ENCODE measurements around the gene LEO1.

The LEO1 gene

DNA sequence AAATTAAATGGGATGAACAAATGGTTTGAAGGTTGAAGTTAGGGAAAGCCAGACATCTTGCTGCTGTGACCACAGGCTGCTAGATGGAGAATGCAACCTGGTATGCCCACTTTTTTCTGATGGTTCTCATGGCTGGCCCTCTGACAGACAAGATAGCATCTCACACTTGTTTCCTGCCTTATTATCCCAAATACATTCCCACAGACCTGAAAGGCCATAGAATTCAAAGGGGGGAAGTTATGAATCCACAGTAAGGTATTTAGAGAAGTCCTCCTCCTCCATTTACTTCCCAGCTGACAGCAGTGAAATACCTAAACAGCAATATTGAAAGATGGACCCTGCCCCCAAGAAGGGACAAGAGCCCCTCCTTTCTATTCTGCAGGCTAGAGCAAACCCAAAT lies 32.4 kb downstream of the LEO1 start:
- ChIA-PET CTCF (interaction anchor here (1.2 kb wide), 1 partner anchor 22 kb away, joined by 4 read pairs; no protein-coding TSS in a partner anchor), POLR2A (no interaction called here)
- DNase-seq (ENCODE audit: low read depth, low spot score): no peak
- H3K4me3 ChIP-seq (ENCODE audit: low read depth, low read length): no peak overlapping the region
- no peak for TF ChIP-seq CTCF (IDR thresholded peaks at IDR 0.05; ENCODE audit: insufficient read depth, low read length, missing control alignments)

DNA sequence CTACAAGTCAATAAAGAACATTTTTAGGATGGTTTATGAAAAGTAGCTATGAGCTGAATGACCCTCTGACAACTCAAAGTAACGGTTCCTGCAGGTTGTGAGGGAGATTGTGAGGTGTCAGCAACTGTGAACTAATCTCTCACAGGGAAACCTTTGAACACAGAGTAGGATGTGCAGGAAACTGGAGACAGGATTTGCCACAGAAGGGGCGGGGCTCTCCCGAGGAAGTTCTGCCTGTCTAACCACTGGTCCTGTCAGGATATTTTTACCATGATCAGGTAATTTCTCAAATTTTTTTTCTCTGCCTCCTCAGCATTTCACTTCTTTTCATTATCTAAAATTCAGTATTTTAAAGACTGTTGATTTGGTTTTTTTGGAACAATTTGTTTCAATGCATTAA lies 33.3 kb downstream of the LEO1 start:
- ChIA-PET CTCF (interaction anchor here (1.2 to 1.4 kb wide), 2 partner anchors 21 to 270 kb away, joined by 3 to 4 read pairs; no protein-coding TSS in a partner anchor), POLR2A (no interaction called here)
- DNase-seq (ENCODE audit: low read depth, low spot score): no peak
- no peak for TF ChIP-seq CTCF (IDR thresholded peaks at IDR 0.05; ENCODE audit: insufficient read depth, low read length, missing control alignments)
- H3K4me3 ChIP-seq (ENCODE audit: low read depth, low read length): no peak overlapping the region

- ChIA-PET POLR2A (no interaction called here), CTCF (interaction anchor here (0.9 to 1.5 kb wide), 5 partner anchors 8 to 272 kb away, joined by 3 to 4 read pairs (median 3); no protein-coding TSS in a partner anchor)
- H3K4me3 ChIP-seq (ENCODE audit: low read depth, low read length): no peak overlapping the region
Measured at GRCh38 chr15:51936105-51936478, 35.5 kb downstream of the LEO1 start.

GRCh38 chr15:51935466-51936104 lies 36.0 kb downstream of the LEO1 start:
- POLR2A ChIA-PET: no interaction called here
- H3K4me3 ChIP-seq (ENCODE audit: low read depth, low read length): no peak overlapping the region
- no peak for TF ChIP-seq CTCF (IDR thresholded peaks at IDR 0.05; ENCODE audit: insufficient read depth, low read length, missing control alignments)
- DNase-seq (ENCODE audit: low read depth, low spot score): no peak
- CTCF ChIA-PET: interaction anchor here (0.9 to 1.5 kb wide), 5 partner anchors 9 to 273 kb away, joined by 3 to 4 read pairs (median 3); no protein-coding TSS in a partner anchor

More at GRCh38 chr15:51936105-51936478, 35.5 kb downstream of the LEO1 start:
- TF ChIP-seq CTCF (IDR thresholded peaks at IDR 0.05; ENCODE audit: insufficient read depth, low read length, missing control alignments): no peak
- no peak for DNase-seq (ENCODE audit: low read depth, low spot score)

GRCh38 chr15:51932161-51932560 lies 39.4 kb downstream of the LEO1 start:
- DNase-seq (ENCODE audit: low read depth, low spot score): no peak
- H3K4me3 ChIP-seq (ENCODE audit: low read depth, low read length): no peak overlapping the region
- no peak for TF ChIP-seq CTCF (IDR thresholded peaks at IDR 0.05; ENCODE audit: insufficient read depth, low read length, missing control alignments)
- ChIA-PET CTCF (interaction anchor here (1.9 kb wide), 1 partner anchor 14 kb away, joined by 5 read pairs; no protein-coding TSS in a partner anchor), POLR2A (no interaction called here)

GRCh38 chr15:51931638-51932037 lies 39.9 kb downstream of the LEO1 start:
- ChIA-PET POLR2A (no interaction called here), CTCF (interaction anchor here (1.9 kb wide), 1 partner anchor 13 kb away, joined by 5 read pairs; no protein-coding TSS in a partner anchor)
- no peak overlapping the region for H3K4me3 ChIP-seq (ENCODE audit: low read depth, low read length)
- no peak for TF ChIP-seq CTCF (IDR thresholded peaks at IDR 0.05; ENCODE audit: insufficient read depth, low read length, missing control alignments)
- DNase-seq (ENCODE audit: low read depth, low spot score): no peak
